ENCODE data around the gene POP4. TPM values are rescaled to one million over a fixed set of nuclear protein-coding genes. Genes with fewer than 3 reads are reported as not detected.

Gene POP4
- total and polyA plus RNA-seq, 10 of the 15 experiments (the other 5 are each of a cell fraction or from before 2014, with no cell fraction given): 52.1 to 231 (median 118) TPM

GRCh38 chr19:29625186-29625651 is 19.1 kb downstream of the POP4 start:
- in situ Hi-C loops (cut with MboI): no loop called here
- Histone ChIP-seq H3K4me1 (ENCODE audit: control insufficient read depth, insufficient read depth, low read length) (peaks cover 17% of the 10 kb centered on the region), H3K9me3 (replicated peaks; ENCODE audit: control insufficient read depth, insufficient read depth, low read length) (no peaks in the 10 kb centered on the region), H3K9ac (ENCODE audit: control insufficient read depth, insufficient read depth, low read length) (no peak overlapping the region), H3K4me2 (ENCODE audit: control insufficient read depth, insufficient read depth) (no peak overlapping the region), H3K79me2 (ENCODE audit: control insufficient read depth, insufficient read depth, low read length) (no peaks in the 10 kb centered on the region), H3K27ac (ENCODE audit: control insufficient read depth, insufficient read depth) (no peak overlapping the region), H3K36me3 (ENCODE audit: control insufficient read depth in 2 of 2, insufficient read depth in 2 of 2, low read length in 1 of 2) (no peaks in the 10 kb centered on the region), H3K27me3 (replicated peaks in 1 of 2; ENCODE audit: control insufficient read depth in 2 of 2, insufficient read depth in 2 of 2, low read length in 1 of 2) (no peaks in the 10 kb centered on the region), H2AFZ (ENCODE audit: control insufficient read depth, low read depth, low read length) (no peak overlapping the region), H3K4me3 (no peak overlapping the region), H4K20me1 (ENCODE audit: control insufficient read depth, insufficient read depth) (no peaks in the 10 kb centered on the region)
- SMC1A ChIA-PET (ENCODE audit: uncharacterized antibody, unreplicated experiment): no interaction called here
- RAD21 ChIA-PET (ENCODE audit: unreplicated experiment): no interaction called here
- ATAC-seq: no peak
- FAIRE-seq: no peak
- 90% methylated on average over 9 of the region's 9 CpGs for WGBS (ENCODE audit: insufficient coverage, insufficient replicate concordance, low lambda C conversion rate, missing lambda C conversion rate)
- BruUV-seq (replicated peaks): no TSS peak
- POLR2A ChIA-PET: no interaction called here
- TF ChIP-seq IRF4 (IDR thresholded peaks at IDR 0.05; ENCODE audit: low read depth, low read length) (no peak), TCF12 (IDR thresholded peaks at IDR 0.05; ENCODE audit: low read depth, low read length) (no peak), PRDM15 (CRISPR knock-in tag; IDR thresholded peaks at IDR 0.05) (no peak), HDGF (IDR thresholded peaks at IDR 0.05) (no peak)
- CTCF ChIA-PET: no interaction called here
- no peak for DNase-seq (ENCODE audit: low read depth, low spot score)
- intact Hi-C loops (cut with micrococcal nuclease; ENCODE audit: unreplicated experiment): no loop called here

GRCh38 chr19:29626386-29626785 is 20.3 kb downstream of the POP4 start:
- in situ Hi-C loops (cut with MboI) (no loop called here), intact Hi-C loops (cut with micrococcal nuclease; ENCODE audit: unreplicated experiment) (no loop called here)
- Histone ChIP-seq H3K27ac (ENCODE audit: control insufficient read depth, insufficient read depth) (no peak overlapping the region), H4K20me1 (ENCODE audit: control insufficient read depth, insufficient read depth) (no peaks in the 10 kb centered on the region), H3K79me2 (ENCODE audit: control insufficient read depth, insufficient read depth, low read length) (no peaks in the 10 kb centered on the region), H3K27me3 (replicated peaks in 1 of 2; ENCODE audit: control insufficient read depth in 2 of 2, insufficient read depth in 2 of 2, low read length in 1 of 2) (no peaks in the 10 kb centered on the region), H3K36me3 (ENCODE audit: control insufficient read depth in 2 of 2, insufficient read depth in 2 of 2, low read length in 1 of 2) (no peaks in the 10 kb centered on the region), H2AFZ (ENCODE audit: control insufficient read depth, low read depth, low read length) (no peak overlapping the region), H3K4me1 (ENCODE audit: control insufficient read depth, insufficient read depth, low read length) (peaks cover 10% of the 10 kb centered on the region), H3K4me2 (ENCODE audit: control insufficient read depth, insufficient read depth) (no peak overlapping the region), H3K9me3 (replicated peaks; ENCODE audit: control insufficient read depth, insufficient read depth, low read length) (no peaks in the 10 kb centered on the region), H3K4me3 (no peak overlapping the region), H3K9ac (ENCODE audit: control insufficient read depth, insufficient read depth, low read length) (no peak overlapping the region)
- ChIA-PET RAD21 (ENCODE audit: unreplicated experiment) (no interaction called here), POLR2A (no interaction called here), SMC1A (ENCODE audit: uncharacterized antibody, unreplicated experiment) (no interaction called here), CTCF (interaction anchor here (0.6 to 0.9 kb wide), 3 partner anchors 12 to 56 kb away, joined by 3 read pairs; no protein-coding TSS in a partner anchor)
- FAIRE-seq (no peak), DNase-seq (ENCODE audit: low read depth, low spot score) (no peak), ATAC-seq (no peak)
- TF ChIP-seq JUNB (IDR thresholded peaks at IDR 0.05): no peak
- TF ChIP-seq CREM (IDR thresholded peaks at IDR 0.05; ENCODE audit: low read depth): no peak
- TF ChIP-seq, protein P1, sequence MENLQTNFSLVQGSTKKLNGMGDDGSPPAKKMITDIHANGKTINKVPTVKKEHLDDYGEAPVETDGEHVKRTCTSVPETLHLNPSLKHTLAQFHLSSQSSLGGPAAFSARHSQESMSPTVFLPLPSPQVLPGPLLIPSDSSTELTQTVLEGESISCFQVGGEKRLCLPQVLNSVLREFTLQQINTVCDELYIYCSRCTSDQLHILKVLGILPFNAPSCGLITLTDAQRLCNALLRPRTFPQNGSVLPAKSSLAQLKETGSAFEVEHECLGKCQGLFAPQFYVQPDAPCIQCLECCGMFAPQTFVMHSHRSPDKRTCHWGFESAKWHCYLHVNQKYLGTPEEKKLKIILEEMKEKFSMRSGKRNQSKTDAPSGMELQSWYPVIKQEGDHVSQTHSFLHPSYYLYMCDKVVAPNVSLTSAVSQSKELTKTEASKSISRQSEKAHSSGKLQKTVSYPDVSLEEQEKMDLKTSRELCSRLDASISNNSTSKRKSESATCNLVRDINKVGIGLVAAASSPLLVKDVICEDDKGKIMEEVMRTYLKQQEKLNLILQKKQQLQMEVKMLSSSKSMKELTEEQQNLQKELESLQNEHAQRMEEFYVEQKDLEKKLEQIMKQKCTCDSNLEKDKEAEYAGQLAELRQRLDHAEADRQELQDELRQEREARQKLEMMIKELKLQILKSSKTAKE (IDR thresholded peaks at IDR 0.05; ENCODE audit: low read depth, poor library complexity, severe bottlenecking): no peak
- no peak for TF ChIP-seq FOS (IDR thresholded peaks at IDR 0.05; ENCODE audit: borderline replicate concordance, extremely low read depth, insufficient read length)
- no TSS peak for BruUV-seq (replicated peaks)
- 95% methylated on average over 7 of the region's 7 CpGs for WGBS (ENCODE audit: insufficient coverage, insufficient replicate concordance, low lambda C conversion rate, missing lambda C conversion rate)
